Pancreas (tissue), 10 donors: ENCODE results near the gene CDC16. TPM values are rescaled to one million over a fixed set of nuclear protein-coding genes. Genes with fewer than 3 reads are reported as not detected.
A peak's percentile ranks its signal among the peaks of the same experiment; 100 is the strongest.

Source experiments
- ATAC-seq, 4 donors: fragments of 200-7000 bp; cut with Tn5 transposase; one replicate each; pipeline versions ENCODE4 v1.8.0 to v1.9.1; 2020; ENCODE audit warnings: mild to moderate bottlenecking in 4 of 4, moderate library complexity in 4 of 4
- DNase-seq, 6 donors: peaks; one replicate each; pipeline ENCODE4 v3.0.0-alpha.2; 2020
- FAIRE-seq: peaks from 2 replicates; lab custom pipeline; 2012; peaks lifted over from hg19 to GRCh38; lab: Jason Lieb, UNC
- H3K27ac ChIP-seq, 4 donors: fragments of 200-600 bp; sonication (generic); 1 replicate in 3 of 4; 2 replicates in 1 of 4; pipeline versions ENCODE4 v1.5.0 to v1.8.0; 2020
- H3K27me3 ChIP-seq, 4 donors: fragments of 200-600 bp; one replicate each; pipeline ENCODE4 v1.8.0; 2021
- H3K36me3 ChIP-seq, 3 donors: fragments of 200-600 bp; sonication (generic) in 1 of 3; one replicate each; pipeline versions ENCODE4 v1.5.0 to v1.8.0; 2020 to 2021
- H3K4me1 ChIP-seq, 3 donors: fragments of 200-600 bp; one replicate each; pipeline ENCODE4 v1.8.0; 2021
- H3K4me3 ChIP-seq, 4 donors: fragments of 200-600 bp; sonication (generic) in 2 of 4; one replicate each; pipeline versions ENCODE4 v1.5.0 to v1.8.0; 2020 to 2021
- H3K9me3 ChIP-seq, 4 donors: fragments of 200-600 bp; one replicate each; pipeline ENCODE4 v1.8.0; 2021
- CTCF ChIP-seq, 4 donors: fragments of 200-600 bp; sonication (generic) in 3 of 4; IDR thresholded peaks; one replicate each; pipeline versions ENCODE4 v1.5.0 to v1.8.0; 2021; ENCODE audit warnings: antibody characterized with exemption in 4 of 4
- WGBS, 2 donors: extraction: QIAGEN DNeasy Blood & Tissue Kit; methylation state at CpG; one replicate each; pipeline ENCODE4 v1.1.7; 2013; 5-methylcytosine and 5-hydroxymethylcytosine counted together
- intact Hi-C, 3 donors: fragments of 100-400 bp; cut with DNase I; formaldehyde crosslinking; loops; one replicate each; pipeline versions ENCODE4 v1.11.1 to v1.14.2; 2022
- polyA plus RNA-seq, 2 donors: library from polyadenylated mRNA; stranded (reverse); fragments of 200-250 nt; gene quantifications; one replicate each; pipeline ENCODE4 v1.2.3, GENCODE V29; 2013
- total RNA-seq, 6 donors: library from RNA; stranded (reverse); fragmentation: NEBNext Ultra II Directional in 4 of 6; extraction: Animal tissue kit (Norgen Biotek cat#: 25700) in 4 of 6; gene quantifications; one replicate each; pipeline versions ENCODE4 v1.2.1 to v1.2.4, GENCODE V29; 2021 to 2023
- donor health status: healthy with polysubstance abuse.
- donor health status: DM: no; HTN: no; CAD: no; lungs with moderate emphysema.
- donor health status: DM: no; HTN: no; CAD: no.
- donor health status: control.
- donor health status: control.
- donor health status: Bipolar disorder and iron deficiency.
- donor health status: DM: yes; HTN: yes; CAD: no.
- donor health status: DM: no; HTN: no; CAD: no.
- donor health status: DM: no; HTN: no; CAD: no.
- donor health status: DM: yes; HTN: yes; CAD: no.

Gene CDC16
- total and polyA plus RNA-seq, 8 donors, result 28.7 to 71.1 (median 31.9) TPM

- H3K4me1 ChIP-seq, result peaks cover 5 to 10% (median 8%) of the 10 kb centered on the region in 3 donors
- intact Hi-C loops, result no loop called here
- no peaks in the 10 kb centered on the region for H3K9me3 ChIP-seq
- no peaks in the 10 kb centered on the region for H3K27me3 ChIP-seq
- no peak for TF ChIP-seq CTCF (IDR thresholded peaks at IDR 0.05)
- H3K27ac ChIP-seq, result no peak overlapping the region
- peak; percentile 29 for FAIRE-seq
- peaks cover 3 to 45% (median 18%) of the 10 kb centered on the region in 3 donors for H3K36me3 ChIP-seq
- WGBS, 2 donors, result 41 to 50% methylated on average over 4 of the region's 4 CpGs
- ATAC-seq, result no peak
- no peak for DNase-seq
- H3K4me3 ChIP-seq, result peak overlapping the region in 3 of 4 donors; percentile 85 to 95 (median 94)
Observed at GRCh38 chr13:114236227-114236626, 1.5 kb downstream of the CDC16 start.

- peaks cover 5 to 10% (median 8%) of the 10 kb centered on the region in 3 donors for H3K4me1 ChIP-seq
- H3K9me3 ChIP-seq, result no peaks in the 10 kb centered on the region
- 86 to 90% methylated on average over 7 of the region's 7 CpGs for WGBS, 2 donors
- peaks cover 3 to 58% (median 29%) of the 10 kb centered on the region in 3 donors for H3K36me3 ChIP-seq
- no peak overlapping the region for H3K27ac ChIP-seq
- H3K27me3 ChIP-seq, result no peaks in the 10 kb centered on the region
- intact Hi-C loops, result no loop called here
- no peak for TF ChIP-seq CTCF (IDR thresholded peaks at IDR 0.05)
- no peak for ATAC-seq
- FAIRE-seq, result no peak
- no peak overlapping the region for H3K4me3 ChIP-seq
- peak in 1 of 6 donors; percentile 2 for DNase-seq
Observed at GRCh38 chr13:114237415-114238112, 2.9 kb downstream of the CDC16 start.

- H3K36me3 ChIP-seq, result peaks cover 3 to 99% (median 46%) of the 10 kb centered on the region in 3 donors
Observed at GRCh38 chr13:114241918-114242317, 7.2 kb downstream of the CDC16 start.

GRCh38 chr13:114243971-114244370 is 9.3 kb downstream of the CDC16 start:
- Histone ChIP-seq H3K9me3 (no peaks in the 10 kb centered on the region), H3K27me3 (no peaks in the 10 kb centered on the region), H3K27ac (no peak overlapping the region), H3K36me3 (peaks cover 9 to 96% (median 61%) of the 10 kb centered on the region in 3 donors), H3K4me3 (no peak overlapping the region), H3K4me1 (no peaks in the 10 kb centered on the region)
- intact Hi-C loops, result no loop called here
- no peak for ATAC-seq
- TF ChIP-seq CTCF (IDR thresholded peaks at IDR 0.05), result no peak
- no peak for DNase-seq
- FAIRE-seq, result no peak
- 91 to 92% methylated on average over 3 of the region's 3 CpGs for WGBS, 2 donors

More at GRCh38 chr13:114241918-114242317, 7.2 kb downstream of the CDC16 start:
- Histone ChIP-seq H3K4me3 (no peak overlapping the region), H3K27ac (no peak overlapping the region), H3K4me1 (no peaks in the 10 kb centered on the region), H3K9me3 (no peaks in the 10 kb centered on the region), H3K27me3 (no peaks in the 10 kb centered on the region)
- ATAC-seq (no peak), DNase-seq (no peak), FAIRE-seq (no peak)
- intact Hi-C loops, result no loop called here
- TF ChIP-seq CTCF (IDR thresholded peaks at IDR 0.05), result no peak
- WGBS, 2 donors, result 83 to 88% methylated on average over 6 of the region's 6 CpGs

- no peak for TF ChIP-seq CTCF (IDR thresholded peaks at IDR 0.05)
- Histone ChIP-seq H3K4me3 (no peak overlapping the region), H3K4me1 (no peaks in the 10 kb centered on the region), H3K36me3 (peaks cover 6 to 96% (median 62%) of the 10 kb centered on the region in 3 donors), H3K9me3 (no peaks in the 10 kb centered on the region), H3K27me3 (no peaks in the 10 kb centered on the region), H3K27ac (no peak overlapping the region)
- FAIRE-seq (no peak), DNase-seq (peak in 1 of 6 donors; percentile 2), ATAC-seq (no peak)
- intact Hi-C loops, result no loop called here
- 83 to 86% methylated on average over 5 of the region's 5 CpGs for WGBS, 2 donors
Observed at GRCh38 chr13:114244637-114245036, 9.9 kb downstream of the CDC16 start.
